Stimulated activated CD8-positive, alpha-beta memory T cell treated with anti-CD3 and anti-CD28 coated beads, Interleukin-2, amount 100 ng/mL, for 1 hour (primary cell): Measurements from ENCODE around the gene PPL.
"Not testable (repeated sequence)": the region's sequence is repeated elsewhere in the genome, so short reads cannot be mapped to it uniquely, and the experiment has no call there.

Experiments
- DNase-seq, 2 donors: peaks; one replicate each; pipeline ENCODE4 v3.0.0-alpha.2; 2020; ENCODE audit warnings: low read depth in 2 of 2

Gene PPL

DNA sequence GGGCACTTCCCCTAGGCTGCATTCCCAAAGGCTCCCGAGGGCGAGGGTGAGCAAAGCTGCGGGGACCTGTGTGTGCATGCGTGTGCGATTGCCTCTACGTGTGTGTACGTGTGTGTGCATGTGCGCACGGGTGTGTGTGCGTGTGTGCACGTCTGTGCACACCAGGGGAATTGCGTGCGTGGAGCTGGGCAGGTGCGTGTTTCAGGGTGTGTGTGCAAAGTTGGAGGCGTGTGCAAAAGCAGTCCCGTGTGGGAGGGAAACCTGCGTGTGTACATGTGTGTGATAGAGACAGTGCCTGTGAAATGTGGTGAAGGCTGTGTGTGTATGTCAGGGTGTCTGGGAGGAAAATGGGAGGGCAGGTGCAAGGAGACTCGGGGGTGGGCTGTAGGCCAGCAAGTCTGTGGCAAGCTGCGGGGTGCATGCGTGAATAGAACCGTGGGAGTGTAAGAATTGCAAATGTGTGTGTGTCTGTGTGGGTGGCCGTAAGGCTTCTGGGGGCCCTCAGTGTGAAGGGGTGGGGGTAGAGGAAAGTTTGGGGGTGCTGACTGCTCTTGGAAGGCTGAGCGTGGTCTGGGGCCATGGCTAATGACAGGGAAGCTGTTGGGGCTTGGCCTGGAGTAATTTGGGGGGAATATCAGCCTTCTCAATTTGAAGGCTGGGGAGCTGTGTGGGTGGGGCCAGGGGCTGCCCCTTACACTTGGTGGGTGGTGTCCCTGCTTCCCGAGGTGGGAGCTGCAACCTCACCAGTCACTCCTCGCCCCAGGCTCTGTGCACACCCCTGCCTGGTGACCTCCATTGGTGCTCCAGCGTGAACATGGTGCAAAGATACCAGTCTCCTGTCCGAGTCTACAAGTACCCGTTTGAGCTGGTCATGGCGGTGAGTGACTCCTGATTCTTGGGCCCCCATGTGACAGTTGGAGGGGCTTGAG, 21.8 kb upstream of the PPL start:
- no peak for DNase-seq

DNA sequence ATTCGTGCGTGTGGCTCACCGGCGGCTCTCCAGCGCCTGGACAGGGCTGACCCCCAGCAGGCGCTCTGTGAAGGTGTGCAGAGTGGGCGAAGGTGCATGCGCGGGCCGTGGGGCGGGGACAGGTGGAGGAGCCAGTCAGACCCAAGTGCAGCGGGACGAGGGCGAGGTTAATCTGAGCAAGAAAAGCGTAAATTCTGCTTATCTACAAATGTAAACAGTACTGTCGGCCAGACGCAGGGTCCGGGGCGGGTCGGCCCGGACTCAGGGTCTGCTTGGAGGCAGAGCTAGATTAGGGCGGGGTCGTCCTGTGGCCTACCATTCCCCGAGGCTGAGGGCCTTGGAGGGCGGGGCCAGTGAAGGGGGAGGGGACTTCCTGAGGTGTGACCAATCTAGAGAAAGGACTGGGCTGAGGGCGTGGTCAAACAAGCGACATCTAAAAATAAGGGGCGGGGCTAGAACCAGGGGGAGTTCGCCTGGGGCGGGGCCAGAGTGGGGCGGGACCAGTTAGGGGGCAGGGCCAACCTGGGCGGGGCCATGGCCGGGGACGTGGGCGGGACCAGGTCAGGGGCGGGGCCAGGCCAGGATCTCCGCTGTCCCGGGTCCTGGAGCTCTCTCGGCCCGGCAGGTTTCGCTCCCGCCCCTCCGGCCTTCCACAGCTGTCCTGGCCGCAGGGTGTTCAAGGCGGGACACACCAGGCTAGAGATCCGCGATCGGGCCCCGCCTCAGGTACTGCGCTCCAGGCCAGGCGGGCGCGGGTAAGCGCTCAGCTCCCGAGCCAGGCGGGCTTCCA, 21.0 kb upstream of the PPL start, which contains the start of gene SEC14L5:
TSS of gene SEC14L5 (plus strand) at position 611 of the 790 bp plus-strand sequence. CDS start 994 bp downstream, outside the sequence.
- peak; percentile 55 to 77 for DNase-seq

DNA sequence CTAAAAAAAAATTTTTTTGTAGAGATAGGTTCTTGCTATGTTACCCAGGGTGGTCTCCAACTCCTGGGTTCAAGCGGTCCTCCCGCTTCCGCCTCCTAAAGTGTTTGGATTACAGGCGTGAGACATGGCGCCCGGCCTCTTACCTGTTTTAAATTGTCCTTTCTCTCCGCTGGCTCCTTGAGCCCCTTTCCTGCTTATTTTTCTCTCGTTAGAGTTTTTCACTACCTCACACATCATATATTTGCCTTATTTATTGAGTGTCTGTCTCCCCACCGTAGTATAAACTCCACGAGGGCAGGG, 20.4 kb upstream of the PPL start:
- no peak for DNase-seq

DNA sequence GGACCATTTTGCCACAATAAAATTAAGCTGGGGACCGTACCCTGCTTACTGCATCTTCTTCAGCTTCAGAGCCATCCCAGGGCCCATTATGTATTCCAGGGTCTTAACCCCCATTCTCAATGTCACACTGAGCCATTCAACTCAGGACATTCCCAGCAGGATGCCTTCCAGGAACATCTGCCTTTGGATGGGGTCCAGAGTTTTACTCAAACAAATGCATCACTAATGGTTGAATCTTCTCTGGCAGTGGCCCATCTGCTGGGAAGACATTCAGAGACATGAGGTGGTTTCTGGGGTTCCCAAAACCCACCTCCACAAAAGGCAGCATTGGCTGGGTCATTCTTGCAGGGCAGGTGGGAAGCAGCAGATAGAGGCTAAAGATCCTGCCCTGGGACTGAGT, 17.8 kb upstream of the PPL start:
- no peak for DNase-seq

DNA sequence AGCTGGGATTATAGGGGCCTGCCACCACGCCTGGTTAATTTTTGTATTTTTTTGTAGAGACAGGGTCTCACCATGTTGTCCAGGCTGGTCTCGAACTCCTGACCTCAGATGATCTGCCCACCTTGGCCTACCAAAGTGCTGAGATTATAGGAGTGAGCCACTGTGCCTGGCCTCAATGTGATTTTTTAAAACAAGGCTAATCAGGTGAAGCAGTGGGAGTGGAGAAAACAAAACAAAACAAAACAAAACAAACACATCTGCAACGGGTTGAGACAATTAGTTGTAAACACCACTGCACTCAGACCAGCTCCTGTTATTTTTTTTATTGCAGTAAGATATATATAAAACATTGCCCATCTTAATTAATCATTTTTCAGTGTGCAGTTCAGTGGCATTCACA, 14.6 kb upstream of the PPL start:
- not testable (repeated sequence) for DNase-seq

DNA sequence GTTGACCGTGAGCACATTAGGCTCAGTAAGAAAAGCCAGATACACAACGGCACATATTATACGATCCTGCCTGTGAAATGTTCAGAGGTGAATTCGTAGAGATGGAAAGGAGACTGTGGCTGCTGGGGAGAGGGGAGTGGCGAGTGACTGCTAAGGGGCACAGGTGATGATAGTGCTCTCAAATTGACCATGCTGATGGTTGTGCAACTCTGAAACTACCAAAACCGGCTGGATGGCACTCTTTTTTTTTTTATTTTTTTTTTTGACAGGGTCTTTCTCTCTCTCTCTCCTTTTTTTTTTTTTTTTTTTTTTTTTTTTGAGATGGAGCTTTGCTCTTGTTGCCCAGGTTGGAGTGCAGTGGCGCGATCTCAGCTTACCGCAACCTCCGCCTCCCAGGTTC, 13.0 kb upstream of the PPL start:
- no peak for DNase-seq

DNA sequence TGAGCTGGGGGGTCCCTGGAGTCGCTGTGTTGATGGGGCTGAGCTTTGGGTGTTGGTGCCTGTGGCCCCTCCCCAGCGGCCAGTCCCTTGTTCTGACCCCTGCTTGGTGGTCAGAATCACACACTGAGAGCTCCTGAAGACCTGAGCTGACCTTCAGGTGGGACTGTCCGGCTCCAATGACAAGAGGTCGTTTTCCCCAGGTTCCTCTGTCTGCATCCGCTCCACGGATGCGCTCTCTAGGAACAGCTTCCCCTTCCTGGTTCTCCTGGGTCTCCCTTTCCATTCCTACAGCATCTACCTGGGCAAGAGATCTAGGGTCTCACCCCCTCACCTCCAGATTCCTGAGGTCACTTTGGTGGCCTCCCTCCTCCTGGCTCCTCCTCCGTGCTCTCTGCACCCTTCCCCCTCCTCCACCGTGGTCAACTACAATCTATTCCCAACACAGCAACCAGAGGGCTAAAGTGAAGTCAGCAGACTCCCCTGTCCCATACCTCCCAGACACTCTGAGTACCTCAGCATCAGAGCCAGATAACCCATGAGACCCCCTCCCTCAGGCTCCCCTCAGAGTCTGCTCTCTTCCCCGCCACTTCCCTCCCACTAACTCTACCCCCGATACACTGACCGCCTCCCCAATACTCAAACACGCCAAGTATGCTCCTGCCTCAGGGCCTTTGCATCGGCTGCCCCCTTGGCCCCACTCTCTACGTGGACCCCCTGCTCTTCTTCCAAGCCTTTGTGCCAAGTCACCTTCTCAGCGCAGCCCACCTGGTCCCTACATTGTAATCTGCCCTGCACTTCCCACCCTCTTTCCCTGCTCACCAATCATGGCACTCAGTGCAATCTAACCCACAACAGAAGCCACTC, 12.2 kb upstream of the PPL start:
- no peak for DNase-seq

DNA sequence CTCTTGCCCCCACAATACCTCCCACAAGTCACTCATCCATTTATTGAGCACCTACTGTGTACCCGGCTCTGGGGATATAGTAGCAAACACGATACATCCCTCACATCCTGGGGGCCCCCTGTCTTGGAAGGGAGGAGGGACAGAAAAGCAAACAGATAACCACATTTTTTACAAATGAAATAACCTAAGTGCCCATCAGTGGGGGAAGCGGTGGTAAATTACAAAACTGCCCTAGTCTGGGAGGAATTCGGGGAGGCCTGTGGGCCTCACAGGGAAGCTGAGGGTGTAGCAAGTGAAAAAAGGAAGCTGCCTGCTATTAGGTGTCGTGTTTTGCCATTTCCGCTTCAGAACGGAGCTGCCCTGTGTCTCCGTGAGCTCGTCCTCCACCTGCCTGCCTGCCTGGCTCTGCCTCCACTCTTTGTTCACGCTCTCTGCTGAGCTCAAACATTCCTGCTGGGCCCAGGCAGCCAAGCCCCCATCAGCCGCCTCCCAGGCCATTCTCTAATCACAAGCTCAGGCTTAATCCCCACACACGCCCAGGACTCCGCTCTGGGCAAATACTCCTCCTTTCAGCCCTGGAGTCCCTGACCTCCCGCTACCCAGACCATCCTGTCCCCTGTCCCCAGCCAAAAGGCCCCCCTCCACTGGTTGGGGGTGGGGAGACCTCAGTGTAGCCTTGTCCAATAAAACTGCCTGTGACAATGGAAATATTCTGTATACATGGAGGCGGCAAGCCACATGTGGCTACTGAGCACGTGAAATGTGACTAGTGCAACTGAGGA, 11.0 kb upstream of the PPL start:
- no peak for DNase-seq

DNA sequence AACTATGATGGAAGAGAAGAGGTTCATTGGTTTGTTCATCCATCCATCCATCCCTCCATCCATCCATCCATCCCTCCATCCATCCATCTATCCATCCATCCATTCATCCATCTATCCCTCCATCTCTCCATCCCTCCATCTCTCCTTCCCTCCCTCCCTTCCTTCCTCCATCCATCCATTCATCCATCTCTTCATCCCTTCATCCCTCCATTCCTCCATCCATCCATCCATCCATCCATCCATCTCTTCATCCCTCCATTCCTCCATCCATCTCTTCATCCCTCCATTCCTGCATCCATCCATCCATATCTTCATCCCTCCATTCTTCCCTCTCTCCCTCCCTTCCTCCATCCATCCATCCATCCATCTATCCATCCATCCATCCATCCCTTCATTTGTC, 10.0 kb upstream of the PPL start:
- no peak for DNase-seq

DNA sequence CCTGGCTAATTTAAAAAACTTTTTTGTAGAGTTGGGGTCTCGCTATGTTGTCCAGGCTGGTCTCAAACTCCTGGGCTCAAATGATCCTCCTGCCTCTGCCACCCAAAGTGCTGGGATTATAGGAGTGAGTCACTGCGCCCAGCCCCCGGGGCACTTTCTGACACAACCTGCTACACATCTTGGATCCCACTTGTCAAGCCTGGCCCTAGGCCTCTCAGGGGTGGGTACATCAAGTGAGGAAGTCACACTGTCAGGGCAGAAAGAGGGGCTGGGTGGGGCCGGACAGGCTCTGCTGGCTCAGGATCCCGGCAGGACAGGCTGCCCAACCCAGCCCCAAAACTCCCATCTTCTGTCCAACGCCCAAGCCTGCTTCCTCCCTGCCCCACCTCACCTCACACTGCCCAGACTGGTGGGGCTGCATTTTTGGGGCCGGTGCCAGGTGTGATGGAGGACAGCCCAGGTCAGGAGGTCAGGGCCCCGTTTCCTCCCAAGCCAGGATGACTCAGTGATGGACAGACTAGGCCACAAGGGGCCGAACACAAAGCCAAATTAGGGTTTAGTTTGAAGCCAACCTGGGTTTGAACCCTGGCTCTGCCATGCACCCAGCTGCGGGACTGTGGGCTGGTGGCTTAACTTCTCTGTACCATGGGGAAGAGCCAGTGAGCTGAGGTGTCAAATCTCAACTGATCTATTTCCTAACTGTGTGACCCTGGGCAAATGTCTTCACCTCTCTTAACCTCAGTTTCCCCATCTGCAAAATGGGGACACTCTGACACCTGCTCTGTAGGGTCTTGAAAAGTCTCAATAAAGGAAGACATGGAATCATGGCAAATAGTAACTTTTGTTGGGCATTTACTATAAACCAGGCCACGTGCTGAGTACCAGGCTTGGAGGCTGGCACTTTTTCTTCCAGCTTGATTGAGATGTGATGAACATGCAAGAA, 8.9 kb upstream of the PPL start:
- DNase-seq: no peak

DNA sequence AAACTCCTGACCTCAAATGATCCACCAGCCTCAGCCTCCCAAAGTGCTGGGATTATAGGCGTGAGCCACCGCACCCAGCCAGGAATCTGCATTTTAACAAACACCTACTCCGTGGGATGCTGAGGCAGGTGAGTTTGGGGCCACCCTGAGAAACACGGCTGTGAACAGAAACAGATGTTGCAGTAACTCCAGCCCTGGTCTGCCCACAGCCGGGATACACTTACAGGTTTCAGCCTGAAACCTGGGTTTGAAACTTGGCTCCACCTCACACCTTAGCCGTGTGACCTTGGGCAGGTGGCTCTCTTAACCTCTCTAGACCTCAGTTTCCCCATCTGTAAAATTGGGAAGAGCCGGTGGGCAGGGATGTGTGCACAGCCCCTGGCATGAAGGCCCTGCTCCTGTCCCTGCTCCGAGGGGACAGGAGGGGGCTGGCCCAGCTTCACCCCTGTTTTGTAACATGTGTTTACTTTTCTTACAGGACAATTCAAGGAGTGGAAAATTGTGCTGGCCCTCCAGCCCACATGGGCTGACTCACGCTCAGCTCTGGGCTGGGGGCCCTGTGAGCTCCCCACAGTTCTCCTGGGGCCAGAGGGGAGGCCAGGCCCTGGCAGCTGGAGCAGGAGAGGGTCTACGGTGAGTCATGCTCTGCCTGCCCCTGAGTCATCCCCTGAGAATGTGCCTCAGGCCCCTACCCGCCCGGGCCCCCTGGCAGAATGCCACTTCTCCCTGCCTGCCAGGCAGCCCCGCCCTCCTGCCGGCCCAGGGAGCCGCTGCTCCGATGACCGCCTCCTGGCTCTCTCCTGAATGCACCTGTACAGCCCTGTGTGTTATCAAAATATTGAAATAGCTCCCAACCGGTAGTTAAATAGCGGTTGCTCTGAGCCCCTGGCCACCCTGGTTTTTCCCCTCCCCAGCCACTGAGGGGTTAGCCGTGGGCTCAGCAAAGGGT, 7.7 kb upstream of the PPL start:
- no peak for DNase-seq

DNA sequence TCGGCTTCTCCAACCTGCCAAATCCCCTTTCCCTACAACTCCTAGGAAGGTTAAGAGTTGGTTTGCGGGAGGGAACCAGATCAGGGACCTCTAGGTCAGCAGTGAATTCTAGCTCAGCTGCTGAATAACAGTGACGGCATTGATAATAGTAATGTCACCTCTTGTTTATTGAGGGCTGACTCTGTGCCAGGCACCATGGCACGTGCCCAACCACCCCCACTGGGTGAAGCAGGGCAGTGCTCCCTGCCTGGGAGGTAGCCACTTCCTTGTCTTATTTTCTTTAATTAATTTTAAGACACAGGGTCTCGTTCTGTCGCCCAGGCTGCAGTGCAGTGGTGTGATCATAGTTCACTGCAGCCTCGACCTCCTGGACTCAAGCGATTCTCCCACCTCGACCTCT, 5.5 kb upstream of the PPL start:
- no peak for DNase-seq

DNA sequence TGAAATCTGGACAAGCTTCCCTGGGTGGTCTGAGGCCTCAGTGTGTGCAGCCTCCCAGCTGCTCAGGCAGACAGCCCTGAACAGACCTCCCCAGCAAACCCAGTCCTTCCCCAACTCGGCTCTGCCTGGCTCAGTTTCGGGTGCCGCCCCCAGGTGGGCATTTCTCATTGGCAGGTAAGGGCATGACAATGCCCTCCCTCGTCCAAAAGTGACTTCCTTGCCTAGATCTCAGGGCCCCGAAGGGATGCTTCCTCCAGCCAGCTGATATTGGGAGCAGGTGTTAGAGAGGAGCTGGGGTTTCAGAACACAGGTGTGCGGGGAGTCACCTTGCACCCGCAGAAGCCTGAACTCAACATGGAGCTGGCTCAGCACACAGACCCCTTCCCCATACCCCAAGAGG, 3.8 kb upstream of the PPL start:
- DNase-seq: no peak

DNA sequence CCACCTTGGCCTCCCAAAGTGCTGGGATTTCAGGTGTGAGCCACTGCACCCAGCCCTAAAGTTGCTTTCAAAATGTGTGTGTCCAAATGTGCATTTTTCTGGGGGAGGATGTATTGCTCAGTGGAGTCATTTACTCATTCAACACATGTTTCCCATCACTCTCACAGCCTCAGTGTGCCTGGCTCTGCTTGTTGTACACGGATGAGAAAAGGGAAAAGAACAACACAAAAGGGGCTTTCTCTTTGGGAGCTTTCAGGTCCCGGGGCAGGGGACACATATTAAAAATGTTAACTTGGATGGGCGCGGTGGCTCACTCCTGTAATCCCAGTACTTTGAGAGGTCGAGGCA, 1.7 kb upstream of the PPL start:
- DNase-seq: no peak

DNA sequence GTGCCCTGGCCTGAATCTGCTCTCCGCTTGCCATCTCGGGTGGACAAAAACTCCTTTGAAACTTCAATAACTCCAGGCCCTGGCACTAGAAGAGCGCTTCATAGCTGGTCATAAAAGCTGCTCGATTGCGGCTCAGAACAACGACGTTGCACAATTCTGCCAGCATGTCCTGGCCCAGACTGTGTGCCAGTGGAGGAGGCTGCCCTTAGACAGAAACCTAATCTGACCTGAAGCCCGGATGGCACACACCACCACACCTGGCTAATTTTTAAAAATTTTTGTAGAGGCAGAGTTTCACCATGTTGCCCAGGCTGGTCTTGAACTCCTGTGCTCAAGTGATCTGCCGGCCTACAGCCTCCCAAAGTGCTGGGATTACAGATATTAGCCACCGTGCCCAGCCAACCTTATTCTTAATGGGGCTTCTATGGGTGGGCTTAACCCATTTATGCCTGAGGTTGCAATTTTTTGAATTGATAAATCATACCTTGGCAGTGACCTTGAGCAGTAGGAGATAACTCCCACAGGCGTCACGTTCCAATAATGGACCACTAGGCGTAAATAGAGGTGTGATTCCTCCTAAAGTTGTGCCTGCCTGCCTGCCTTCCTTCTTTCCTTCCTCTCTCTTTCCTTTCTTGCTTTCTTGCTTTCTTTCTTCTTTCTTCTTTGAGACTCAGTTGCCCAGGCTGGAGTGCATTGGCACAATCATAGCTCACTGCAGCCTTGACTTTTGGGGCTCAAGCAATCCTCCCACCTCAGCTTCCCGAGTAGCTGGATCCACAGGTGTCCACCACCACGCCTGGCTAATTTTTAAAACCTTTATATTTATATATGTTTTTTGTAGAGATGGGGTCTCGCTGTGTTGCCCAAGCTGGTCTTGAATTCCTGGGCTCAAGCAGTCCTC, 1.1 kb upstream of the PPL start:
- no peak for DNase-seq

DNA sequence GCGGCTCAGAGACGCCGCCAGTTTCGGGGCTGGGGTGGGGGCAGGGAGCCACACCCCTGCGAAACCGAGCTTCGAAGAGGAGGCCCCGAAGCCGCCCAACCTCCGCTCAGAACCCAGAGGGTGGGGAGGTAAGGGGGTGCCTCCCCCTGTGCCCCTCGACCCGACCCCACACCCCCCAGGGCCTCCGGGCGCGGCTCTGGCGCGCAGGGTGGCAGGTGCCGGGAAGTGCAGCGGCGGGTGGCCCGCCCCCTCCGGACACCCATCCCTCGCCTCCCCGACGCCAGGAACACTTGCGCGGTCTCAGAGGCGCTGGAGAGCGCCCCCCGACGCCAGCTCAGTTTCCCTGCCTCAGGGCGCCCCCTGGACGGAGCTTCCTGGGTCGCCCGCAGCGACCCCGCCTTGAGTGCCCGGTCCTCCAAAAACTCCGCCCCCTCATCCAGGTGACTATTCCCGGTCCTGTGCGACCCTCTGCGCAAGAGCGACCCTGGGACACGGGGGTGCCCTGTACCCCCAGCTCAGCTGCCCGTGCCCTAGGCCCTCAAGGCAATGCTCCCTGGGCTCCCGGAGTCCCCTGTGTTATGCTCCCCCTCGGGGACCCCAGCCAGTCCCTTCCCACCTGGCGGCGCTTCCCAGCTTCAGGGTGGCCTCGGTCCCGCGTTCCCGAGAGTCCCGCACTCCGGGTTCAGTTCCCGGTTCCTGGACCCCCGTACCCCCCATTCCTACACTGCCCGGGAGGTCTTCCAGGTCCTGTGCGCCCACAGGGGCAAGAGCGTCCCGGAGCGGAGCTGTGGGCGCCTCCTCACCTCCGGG, 562 bp downstream of the PPL start:
- no peak for DNase-seq

DNA sequence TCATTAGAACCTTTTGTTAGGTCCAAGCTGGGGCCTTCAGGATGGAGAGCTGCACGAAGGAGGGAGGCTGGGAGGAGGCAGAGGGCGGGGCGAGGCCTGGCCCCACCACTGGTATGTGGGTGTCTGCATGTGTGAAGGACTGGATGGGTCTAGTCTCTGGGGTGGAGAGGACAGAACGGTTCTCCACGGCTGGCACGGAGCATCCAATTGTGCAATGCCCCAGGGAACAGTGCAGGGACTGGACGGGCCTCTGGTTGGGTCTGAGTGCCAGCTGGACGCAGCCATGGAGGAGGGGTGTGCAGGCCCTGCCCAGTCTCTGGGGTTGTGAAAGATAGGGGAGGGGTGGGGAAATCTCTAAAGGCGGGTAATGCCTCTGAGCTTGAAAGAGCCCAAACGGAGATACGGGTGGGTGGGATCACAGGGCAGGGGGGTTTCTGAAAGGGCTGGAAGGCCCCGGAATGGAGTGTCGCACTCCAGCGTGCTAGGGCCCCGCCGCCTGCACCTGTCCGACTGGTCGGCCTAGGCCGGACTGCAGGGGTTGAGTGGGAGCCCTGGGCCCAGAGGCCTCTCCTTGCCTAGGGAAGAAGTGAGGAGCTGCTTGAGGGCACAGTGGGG, 1.6 kb downstream of the PPL start:
- DNase-seq: no peak
